HCT116 (cell line): ENCODE results near the gene HNRNPUL2.

ENCODE experiments used
- CBX3 ChIP-seq: IDR thresholded peaks from 2 replicates; pipeline ENCODE4 v1.6.1; 2012; ENCODE audit warnings: low read depth
- CTCF ChIP-seq, 3 experiments: fragments of 200-600 bp in 1 of 3; sonication (generic) in 1 of 3; IDR thresholded peaks in 2 of 3; conservative IDR thresholded peaks in 1 of 3; 2 replicates each; pipeline ENCODE4 v1.5.1; 2012 to 2017; ENCODE audit warnings: low read depth in 2 of 3, low read length in 2 of 3, antibody characterized with exemption in 1 of 3, borderline replicate concordance in 1 of 3, control low read depth in 1 of 3, mild to moderate bottlenecking in 1 of 3, mixed read lengths in 1 of 3, mixed run types in 1 of 3, moderate library complexity in 1 of 3; ENCODE audit not compliant: insufficient read depth in 1 of 3
- EGR1 ChIP-seq: IDR thresholded peaks from 2 replicates; pipeline ENCODE4 v1.6.1; 2012; ENCODE audit warnings: low read depth
- EZH2 ChIP-seq: fragments of 200-600 bp; sonication (generic); IDR thresholded peaks from 2 replicates; pipeline ENCODE4 v1.6.1; 2017; ENCODE audit warnings: antibody characterized with exemption, mixed run types
- JUND ChIP-seq: IDR thresholded peaks from 2 replicates; pipeline ENCODE4 v1.6.1; 2012
- MAX ChIP-seq: IDR thresholded peaks from 2 replicates; pipeline ENCODE4 v1.6.1; 2012
- POLR2A ChIP-seq: IDR thresholded peaks from 2 replicates; pipeline ENCODE4 v1.7.0; 2011; ENCODE audit warnings: borderline replicate concordance; ENCODE audit not compliant: insufficient read depth, insufficient read length; ENCODE audit errors: extremely low read depth
- POLR2AphosphoS5 ChIP-seq: IDR thresholded peaks from 2 replicates; pipeline ENCODE4 v1.6.1; 2011; ENCODE audit warnings: mild to moderate bottlenecking, low read depth, low read length, moderate library complexity
- REST ChIP-seq: IDR thresholded peaks from 2 replicates; pipeline ENCODE4 v1.6.1; 2012; ENCODE audit warnings: low read depth
- SIN3A ChIP-seq: IDR thresholded peaks from 2 replicates; pipeline ENCODE4 v1.6.1; 2012; ENCODE audit warnings: low read depth
- ZNF274 ChIP-seq: fragments of 200-500 bp; sonication (Bioruptor generic); IDR thresholded peaks from 2 replicates; pipeline ENCODE4 v1.6.1; 2014; ENCODE audit warnings: mild to moderate bottlenecking, low read depth, low read length, inconsistent platforms

DNA sequence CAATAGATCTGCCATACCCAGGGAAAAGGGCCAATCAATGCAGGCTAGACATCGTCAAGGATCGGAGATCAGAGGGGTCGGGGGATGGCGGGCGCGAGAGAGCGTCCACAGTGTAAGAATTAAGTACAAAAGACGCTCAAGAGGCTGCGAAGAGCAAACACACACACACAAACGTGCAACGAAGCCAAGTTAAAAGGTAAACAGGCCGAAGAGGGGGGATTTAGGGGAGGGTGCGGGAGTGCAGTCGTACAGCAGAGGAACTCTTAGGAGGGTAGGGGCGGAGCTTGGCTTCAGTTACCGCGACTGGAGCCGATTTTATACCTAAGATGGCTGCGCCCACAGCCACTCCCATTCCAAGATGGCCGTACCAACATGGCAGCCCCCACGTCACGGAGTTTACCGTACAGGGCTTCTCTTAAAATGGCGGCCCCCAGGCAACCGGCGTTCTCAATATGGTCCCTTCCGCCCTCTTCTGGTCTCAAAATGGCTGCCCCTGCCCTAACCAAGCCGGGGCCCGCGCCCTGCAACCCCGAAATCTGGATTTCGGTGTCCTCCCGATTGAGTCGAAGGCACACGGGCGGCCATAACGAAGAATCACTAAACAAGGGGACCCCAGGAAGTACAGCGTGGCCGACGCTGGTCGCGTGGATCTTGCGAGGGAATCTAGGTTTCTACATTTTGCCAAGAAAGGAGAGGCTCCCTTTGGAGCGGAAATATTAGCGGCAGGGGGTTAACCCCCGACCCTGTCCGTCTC lies 17.8 kb downstream of the HNRNPUL2 start:
- TF ChIP-seq CTCF (IDR thresholded peaks at IDR 0.05 in 2 of 3, conservative IDR thresholded peaks at IDR 0.05 in 1 of 3; ENCODE audit: borderline replicate concordance in 1 of 3, insufficient read depth in 1 of 3, low read depth in 2 of 3, low read length in 2 of 3), result no peak
- no peak for TF ChIP-seq EZH2
- TF ChIP-seq MAX, result no peak
- no peak for TF ChIP-seq REST
- TF ChIP-seq JUND, result no peak
- no peak for TF ChIP-seq ZNF274
- no peak for TF ChIP-seq POLR2A
- no peak for TF ChIP-seq CBX3
- no peak for TF ChIP-seq SIN3A
- no peak; the same call in 1 of the 2 replicates for TF ChIP-seq POLR2AphosphoS5
- no peak for TF ChIP-seq EGR1
